Ovary (tissue), 3 donors: ENCODE results near the gene ZNF827.

ENCODE experiments used
- CTCF ChIP-seq, 3 donors: fragments of 450-650 bp in 2 of 3; fragments of 200-600 bp in 1 of 3; IDR thresholded peaks; one replicate each; pipeline versions ENCODE4 v1.5.1 to v1.8.0; 2016 to 2022; ENCODE audit warnings: antibody characterized with exemption in 3 of 3, mild to moderate bottlenecking in 1 of 3
- EP300 ChIP-seq: sonication (generic); formaldehyde crosslinking; IDR thresholded peaks from one replicate; pipeline ENCODE4 v1.6.1; 2017; ENCODE audit warnings: antibody characterized with exemption
- POLR2A ChIP-seq: fragments of 450-650 bp; IDR thresholded peaks from one replicate; pipeline ENCODE4 v1.6.1; 2017; ENCODE audit warnings: antibody characterized with exemption, mild to moderate bottlenecking, moderate library complexity
- donor health status: DM: no; HTN: no; CAD: no.

- TF ChIP-seq EP300: no peak
- no peak for TF ChIP-seq CTCF (IDR thresholded peaks at IDR 0.05)
- TF ChIP-seq POLR2A: no peak
Measured at GRCh38 chr4:145760961-145761929, 177.4 kb downstream of the ZNF827 start.
